IPS-15b (cell line): ENCODE results near the gene INSR.

Source experiments
- H3K27me3 ChIP-seq: one replicate; pipeline ENCODE4 v1.6.1; 2013; ENCODE audit warnings: low read length; ENCODE audit not compliant: control insufficient read depth, insufficient read depth
- H3K36me3 ChIP-seq: one replicate; pipeline ENCODE4 v1.6.1; 2013; ENCODE audit warnings: low read length; ENCODE audit not compliant: control insufficient read depth, insufficient read depth
- H3K4me1 ChIP-seq: one replicate; pipeline ENCODE4 v1.6.1; 2013; ENCODE audit warnings: mild to moderate bottlenecking, low read length; ENCODE audit not compliant: control insufficient read depth, insufficient read depth
- H3K4me3 ChIP-seq: one replicate; pipeline ENCODE4 v1.5.1; 2013; ENCODE audit warnings: low read depth, low read length
- H3K9ac ChIP-seq: one replicate; pipeline ENCODE4 v1.6.1; 2013; ENCODE audit warnings: low read depth, mild to moderate bottlenecking, low read length
- H3K9me3 ChIP-seq: one replicate; pipeline ENCODE4 v1.6.1; 2013; ENCODE audit warnings: mild to moderate bottlenecking, low read length; ENCODE audit not compliant: control insufficient read depth, insufficient read depth

The INSR gene

GRCh38 chr19:7197119-7197759 is 97.0 kb downstream of the INSR start:
- Histone ChIP-seq H3K4me1 (peaks cover 8% of the 10 kb centered on the region), H3K9ac (no peak overlapping the region), H3K27me3 (no peaks in the 10 kb centered on the region), H3K9me3 (no peaks in the 10 kb centered on the region), H3K4me3 (peak overlapping the region; percentile 65), H3K36me3 (no peaks in the 10 kb centered on the region)

- H3K4me3 ChIP-seq, result peak overlapping the region; percentile 65
- H3K36me3 ChIP-seq, result no peaks in the 10 kb centered on the region
- peaks cover 8% of the 10 kb centered on the region for H3K4me1 ChIP-seq
- H3K9me3 ChIP-seq, result no peaks in the 10 kb centered on the region
- H3K9ac ChIP-seq, result no peak overlapping the region
- no peaks in the 10 kb centered on the region for H3K27me3 ChIP-seq
Observed at GRCh38 chr19:7196763-7197118, 97.5 kb downstream of the INSR start.

GRCh38 chr19:7195046-7195445 is 99.2 kb downstream of the INSR start:
- Histone ChIP-seq H3K36me3 (no peaks in the 10 kb centered on the region), H3K9ac (no peak overlapping the region), H3K4me1 (peaks cover 7% of the 10 kb centered on the region), H3K27me3 (no peaks in the 10 kb centered on the region), H3K4me3 (no peak overlapping the region), H3K9me3 (no peaks in the 10 kb centered on the region)

- no peak overlapping the region for H3K9ac ChIP-seq
- H3K4me1 ChIP-seq, result peaks cover 3% of the 10 kb centered on the region
- H3K36me3 ChIP-seq, result no peaks in the 10 kb centered on the region
- no peaks in the 10 kb centered on the region for H3K27me3 ChIP-seq
- no peaks in the 10 kb centered on the region for H3K9me3 ChIP-seq
- H3K4me3 ChIP-seq, result no peak overlapping the region
Observed at GRCh38 chr19:7194566-7194965, 99.6 kb downstream of the INSR start.

- Histone ChIP-seq H3K36me3 (no peaks in the 10 kb centered on the region), H3K4me1 (no peaks in the 10 kb centered on the region), H3K9me3 (no peaks in the 10 kb centered on the region), H3K4me3 (no peak overlapping the region), H3K27me3 (no peaks in the 10 kb centered on the region), H3K9ac (no peak overlapping the region)
Observed at GRCh38 chr19:7191946-7192691, 102.1 kb downstream of the INSR start.

- Histone ChIP-seq H3K9ac (no peak overlapping the region), H3K4me1 (no peaks in the 10 kb centered on the region)
Observed at GRCh38 chr19:7188698-7189629, 105.2 kb downstream of the INSR start.

GRCh38 chr19:7187605-7188339 is 106.4 kb downstream of the INSR start:
- Histone ChIP-seq H3K27me3 (no peaks in the 10 kb centered on the region), H3K9ac (no peak overlapping the region), H3K9me3 (no peaks in the 10 kb centered on the region), H3K4me3 (no peak overlapping the region), H3K36me3 (peaks cover 6% of the 10 kb centered on the region), H3K4me1 (no peaks in the 10 kb centered on the region)

More at GRCh38 chr19:7188698-7189629, 105.2 kb downstream of the INSR start:
- H3K9me3 ChIP-seq, result no peaks in the 10 kb centered on the region
- no peak overlapping the region for H3K4me3 ChIP-seq
- peaks cover 4% of the 10 kb centered on the region for H3K36me3 ChIP-seq
- H3K27me3 ChIP-seq, result no peaks in the 10 kb centered on the region

- H3K27me3 ChIP-seq, result no peaks in the 10 kb centered on the region
- H3K9me3 ChIP-seq, result no peaks in the 10 kb centered on the region
- no peak overlapping the region for H3K9ac ChIP-seq
- peaks cover 9% of the 10 kb centered on the region for H3K36me3 ChIP-seq
- H3K4me1 ChIP-seq, result no peaks in the 10 kb centered on the region
- H3K4me3 ChIP-seq, result no peak overlapping the region
Observed at GRCh38 chr19:7182489-7182888, 111.7 kb downstream of the INSR start.

GRCh38 chr19:7179917-7180306 is 114.3 kb downstream of the INSR start:
- Histone ChIP-seq H3K9ac (no peak overlapping the region), H3K4me3 (no peak overlapping the region), H3K4me1 (no peaks in the 10 kb centered on the region), H3K27me3 (no peaks in the 10 kb centered on the region), H3K36me3 (peaks cover 9% of the 10 kb centered on the region), H3K9me3 (no peaks in the 10 kb centered on the region)

GRCh38 chr19:7177926-7178325 is 116.3 kb downstream of the INSR start:
- Histone ChIP-seq H3K27me3 (no peaks in the 10 kb centered on the region), H3K9me3 (no peaks in the 10 kb centered on the region), H3K4me1 (no peaks in the 10 kb centered on the region), H3K4me3 (no peak overlapping the region), H3K9ac (no peak overlapping the region), H3K36me3 (peaks cover 3% of the 10 kb centered on the region)

GRCh38 chr19:7176792-7177191 is 117.4 kb downstream of the INSR start:
- no peaks in the 10 kb centered on the region for H3K4me1 ChIP-seq
- H3K9ac ChIP-seq, result no peak overlapping the region
- H3K9me3 ChIP-seq, result no peaks in the 10 kb centered on the region
- H3K36me3 ChIP-seq, result peaks cover 3% of the 10 kb centered on the region
- no peak overlapping the region for H3K4me3 ChIP-seq
- no peaks in the 10 kb centered on the region for H3K27me3 ChIP-seq
